DND-41 (cell line): ENCODE results near the gene CLSTN3.

Source experiments
- EZH2 ChIP-seq: IDR thresholded peaks from 3 replicates; pipeline ENCODE4 v1.6.1; 2012; ENCODE audit warnings: borderline replicate concordance, low read depth, mild to moderate bottlenecking, moderate library complexity, low read length, inconsistent platforms; ENCODE audit not compliant: severe bottlenecking
- TF ChIP-seq, protein P1 (sequence below): IDR thresholded peaks from 2 replicates; pipeline ENCODE4 v1.5.1; 2012; ENCODE audit warnings: borderline replicate concordance, low read length, moderate library complexity, mild to moderate bottlenecking; ENCODE audit not compliant: poor library complexity, severe bottlenecking; ENCODE audit errors: extremely low read depth

DNA sequence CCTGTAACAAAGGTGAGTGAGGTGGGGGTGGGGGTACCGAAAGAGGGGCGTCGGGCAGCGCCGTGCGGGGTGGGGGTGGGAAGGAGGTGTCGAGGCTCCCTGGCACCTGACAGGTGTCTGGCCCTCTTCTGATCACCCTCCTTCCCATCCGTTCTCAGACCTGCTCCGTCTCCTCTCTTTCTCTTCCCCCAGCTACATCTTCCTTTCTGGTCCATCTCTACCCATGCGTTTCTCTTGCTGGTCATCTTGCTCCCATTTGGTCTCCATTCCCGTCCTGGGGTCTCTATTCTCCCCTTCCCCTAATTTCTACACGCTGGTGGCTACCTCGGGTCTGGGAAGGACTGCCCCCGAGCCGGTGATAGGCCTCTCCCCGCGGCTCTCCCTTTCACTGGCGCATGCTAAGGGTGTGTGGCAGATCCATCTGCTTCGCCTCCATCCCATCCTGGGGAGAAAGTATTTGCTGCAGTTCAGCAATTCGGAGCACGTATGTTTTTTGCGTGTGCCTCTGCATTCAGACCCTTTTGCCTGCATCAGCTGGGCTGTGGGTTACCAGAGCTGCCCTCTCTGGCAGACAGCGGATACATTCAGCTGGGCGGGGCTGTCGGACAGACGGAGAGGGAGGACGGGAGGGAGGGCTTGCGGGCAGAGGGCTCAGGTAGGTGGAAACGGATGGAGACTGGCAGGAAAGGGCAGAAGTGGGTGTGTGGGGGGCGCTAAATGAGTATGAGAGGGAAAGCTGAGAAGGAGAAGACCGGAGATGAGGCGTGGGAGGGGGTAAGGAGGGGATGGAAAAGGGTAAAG is 730 bp downstream of the CLSTN3 start:
- TF ChIP-seq, protein P1, sequence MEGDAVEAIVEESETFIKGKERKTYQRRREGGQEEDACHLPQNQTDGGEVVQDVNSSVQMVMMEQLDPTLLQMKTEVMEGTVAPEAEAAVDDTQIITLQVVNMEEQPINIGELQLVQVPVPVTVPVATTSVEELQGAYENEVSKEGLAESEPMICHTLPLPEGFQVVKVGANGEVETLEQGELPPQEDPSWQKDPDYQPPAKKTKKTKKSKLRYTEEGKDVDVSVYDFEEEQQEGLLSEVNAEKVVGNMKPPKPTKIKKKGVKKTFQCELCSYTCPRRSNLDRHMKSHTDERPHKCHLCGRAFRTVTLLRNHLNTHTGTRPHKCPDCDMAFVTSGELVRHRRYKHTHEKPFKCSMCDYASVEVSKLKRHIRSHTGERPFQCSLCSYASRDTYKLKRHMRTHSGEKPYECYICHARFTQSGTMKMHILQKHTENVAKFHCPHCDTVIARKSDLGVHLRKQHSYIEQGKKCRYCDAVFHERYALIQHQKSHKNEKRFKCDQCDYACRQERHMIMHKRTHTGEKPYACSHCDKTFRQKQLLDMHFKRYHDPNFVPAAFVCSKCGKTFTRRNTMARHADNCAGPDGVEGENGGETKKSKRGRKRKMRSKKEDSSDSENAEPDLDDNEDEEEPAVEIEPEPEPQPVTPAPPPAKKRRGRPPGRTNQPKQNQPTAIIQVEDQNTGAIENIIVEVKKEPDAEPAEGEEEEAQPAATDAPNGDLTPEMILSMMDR, result no peak
- no peak for TF ChIP-seq EZH2
